Measurements from ENCODE around the gene MYO9B. TPM values are rescaled to one million over a fixed set of nuclear protein-coding genes. Genes with fewer than 3 reads are reported as not detected.

The MYO9B gene
- total and polyA plus RNA-seq, 2 experiments from 2014 or later, result 29.9 to 32.4 TPM

DNA sequence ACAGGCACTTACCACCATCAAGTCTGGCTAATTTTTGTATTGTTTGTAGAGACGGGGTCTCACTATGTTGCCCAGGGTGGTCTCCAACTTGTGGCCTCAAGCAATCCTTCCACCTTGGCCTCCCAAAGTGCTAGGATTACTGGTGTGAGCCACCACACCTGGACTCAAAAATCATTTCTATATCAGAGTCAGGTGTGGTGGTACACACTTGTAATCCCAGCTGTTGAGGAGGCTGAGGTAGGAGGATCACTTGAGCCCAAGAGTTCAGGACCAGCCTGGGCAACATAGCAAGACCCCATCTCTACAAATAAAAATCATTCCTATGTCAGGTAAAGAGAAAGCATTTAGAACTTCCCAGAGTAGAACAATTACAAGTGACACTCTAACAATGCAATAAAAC, 48.4 kb downstream of the MYO9B start:
- Histone ChIP-seq H3K4me1 (ENCODE audit: insufficient read depth) (no peaks in the 10 kb centered on the region), H3K79me2 (no peaks in the 10 kb centered on the region), H4K20me1 (ENCODE audit: insufficient read depth, poor library complexity, severe bottlenecking) (no peaks in the 10 kb centered on the region), H3K9me2 (replicated peaks; ENCODE audit: insufficient read depth) (no peaks in the 10 kb centered on the region), H3K36me3 (replicated peaks; ENCODE audit: insufficient read depth, low read depth) (no peaks in the 10 kb centered on the region), H3K4me2 (no peak overlapping the region), H2AFZ (no peak overlapping the region), H3K9me3 (ENCODE audit: low read depth) (no peaks in the 10 kb centered on the region), H3K27me3 (no peaks in the 10 kb centered on the region), H3K4me3 (no peak overlapping the region), H3K27ac (no peak overlapping the region)
- no peak for DNase-seq (ENCODE audit: low spot score)
- WGBS (ENCODE audit: low lambda C conversion rate, missing lambda C conversion rate), result 94% methylated on average over 1 of the region's 1 CpG
- no peak for TF ChIP-seq EZH2phosphoT487 (IDR thresholded peaks at IDR 0.05; ENCODE audit: low read depth, severe bottlenecking, unreplicated experiment)
- TF ChIP-seq CTCF (IDR thresholded peaks at IDR 0.05; ENCODE audit: poor library complexity), result no peak
- TF ChIP-seq EZH2 (IDR thresholded peaks at IDR 0.05; ENCODE audit: borderline replicate concordance), result no peak

DNA sequence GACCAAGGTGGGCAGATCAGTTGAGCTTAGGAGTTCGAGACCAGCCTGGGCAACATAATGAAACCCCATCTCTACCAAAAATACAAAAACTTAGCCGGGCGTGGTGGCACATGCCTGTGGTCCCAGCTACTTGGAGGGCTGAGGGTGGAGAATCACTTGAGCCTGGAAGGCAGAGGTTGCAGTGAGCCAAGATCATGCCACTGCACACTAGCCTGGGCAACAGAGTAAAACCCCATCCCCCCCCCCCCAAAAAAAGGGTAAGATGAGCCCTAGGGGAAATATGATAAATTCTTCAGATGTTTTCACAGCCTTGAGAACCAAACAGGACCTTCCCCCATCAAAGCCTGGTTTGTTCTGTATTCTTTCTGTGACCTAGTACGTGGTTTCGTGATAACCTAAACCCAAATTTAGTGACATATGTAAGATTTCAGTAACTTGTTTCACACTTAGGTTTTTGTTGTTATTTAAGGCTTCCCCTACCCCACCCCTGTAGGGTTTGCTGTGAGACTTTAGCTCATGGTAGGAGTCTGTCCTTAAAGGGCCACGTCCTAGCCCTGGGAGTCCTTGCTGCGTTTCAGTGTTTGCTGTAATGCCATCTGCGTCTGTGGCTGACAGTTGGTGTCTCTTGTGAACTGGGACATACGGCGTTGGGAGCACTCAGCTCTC, 49.6 kb downstream of the MYO9B start:
- DNase-seq (ENCODE audit: low spot score), result no peak
- H3K4me3 ChIP-seq, result no peak overlapping the region
- no peak overlapping the region for H3K4me2 ChIP-seq
- 79% methylated on average over 10 of the region's 10 CpGs for WGBS (ENCODE audit: low lambda C conversion rate, missing lambda C conversion rate)
- H4K20me1 ChIP-seq (ENCODE audit: insufficient read depth, poor library complexity, severe bottlenecking), result no peaks in the 10 kb centered on the region
- TF ChIP-seq EZH2 (IDR thresholded peaks at IDR 0.05; ENCODE audit: borderline replicate concordance) (no peak), EZH2phosphoT487 (IDR thresholded peaks at IDR 0.05; ENCODE audit: low read depth, severe bottlenecking, unreplicated experiment) (no peak), CTCF (IDR thresholded peaks at IDR 0.05; ENCODE audit: poor library complexity) (no peak)
- H2AFZ ChIP-seq, result no peak overlapping the region
- H3K36me3 ChIP-seq (replicated peaks; ENCODE audit: insufficient read depth, low read depth), result no peaks in the 10 kb centered on the region
- H3K27ac ChIP-seq, result no peak overlapping the region
- H3K9me2 ChIP-seq (replicated peaks; ENCODE audit: insufficient read depth), result no peaks in the 10 kb centered on the region
- no peaks in the 10 kb centered on the region for H3K27me3 ChIP-seq
- no peaks in the 10 kb centered on the region for H3K9me3 ChIP-seq (ENCODE audit: low read depth)
- H3K79me2 ChIP-seq, result no peaks in the 10 kb centered on the region
- no peaks in the 10 kb centered on the region for H3K4me1 ChIP-seq (ENCODE audit: insufficient read depth)

DNA sequence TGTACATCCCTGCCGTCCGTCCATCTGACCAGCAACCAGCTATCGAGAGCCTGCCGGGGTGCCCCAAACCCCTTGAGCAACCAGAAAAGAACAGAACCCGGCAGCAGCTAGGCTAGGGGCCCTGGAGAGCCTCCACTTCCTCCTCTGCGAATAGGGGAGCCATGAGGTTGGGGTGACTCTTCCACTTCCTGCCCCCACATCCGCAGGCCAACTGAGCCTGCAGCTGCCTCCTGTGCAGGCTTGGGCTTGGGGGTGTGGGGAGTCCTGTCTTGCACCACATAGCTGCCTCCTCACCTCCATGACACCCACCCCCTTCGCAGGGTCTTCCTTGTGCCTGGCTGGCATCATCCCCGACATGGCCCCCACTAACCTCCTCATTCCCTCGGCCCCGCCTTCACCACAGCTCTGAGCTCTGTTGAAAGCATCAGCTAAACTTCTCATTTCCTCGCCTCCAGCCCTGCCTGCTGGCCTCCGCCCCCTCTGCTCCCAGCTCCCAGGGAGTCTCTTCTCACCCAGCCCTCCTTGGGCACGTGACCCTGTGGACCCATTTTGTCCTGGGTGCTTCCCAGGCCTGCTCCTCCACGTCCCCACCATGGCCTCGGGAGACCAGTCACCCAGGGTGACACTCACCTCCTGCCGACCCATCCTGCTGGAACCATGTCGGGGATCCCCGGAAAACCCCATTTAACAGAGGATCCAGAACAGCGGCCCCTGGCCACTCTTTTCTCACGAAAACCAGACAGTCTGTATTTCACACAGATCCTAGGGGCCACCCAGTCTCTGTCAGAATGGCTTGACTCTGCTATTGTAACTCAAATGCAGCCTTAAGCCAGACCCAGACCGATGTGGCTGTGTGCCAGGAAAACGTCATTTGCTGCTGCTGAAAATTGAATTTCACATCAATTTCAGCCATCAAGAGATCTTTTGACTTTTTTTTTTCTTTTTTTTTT, 50.4 kb downstream of the MYO9B start:
- no peaks in the 10 kb centered on the region for H3K79me2 ChIP-seq
- H3K4me2 ChIP-seq, result no peak overlapping the region
- no peak for DNase-seq (ENCODE audit: low spot score)
- H3K4me3 ChIP-seq, result no peak overlapping the region
- no peak overlapping the region for H2AFZ ChIP-seq
- H3K27ac ChIP-seq, result peak overlapping the region; percentile 46
- H3K9me3 ChIP-seq (ENCODE audit: low read depth), result no peaks in the 10 kb centered on the region
- no peaks in the 10 kb centered on the region for H3K27me3 ChIP-seq
- no peaks in the 10 kb centered on the region for H3K4me1 ChIP-seq (ENCODE audit: insufficient read depth)
- H3K9me2 ChIP-seq (replicated peaks; ENCODE audit: insufficient read depth), result no peaks in the 10 kb centered on the region
- no peaks in the 10 kb centered on the region for H4K20me1 ChIP-seq (ENCODE audit: insufficient read depth, poor library complexity, severe bottlenecking)
- TF ChIP-seq EZH2 (IDR thresholded peaks at IDR 0.05; ENCODE audit: borderline replicate concordance) (no peak), EZH2phosphoT487 (IDR thresholded peaks at IDR 0.05; ENCODE audit: low read depth, severe bottlenecking, unreplicated experiment) (no peak)
- whole genome bisulfite sequencing (ENCODE audit: low lambda C conversion rate, missing lambda C conversion rate), result 80% methylated on average over 23 of the region's 23 CpGs
- H3K36me3 ChIP-seq (replicated peaks; ENCODE audit: insufficient read depth, low read depth), result no peaks in the 10 kb centered on the region

DNA sequence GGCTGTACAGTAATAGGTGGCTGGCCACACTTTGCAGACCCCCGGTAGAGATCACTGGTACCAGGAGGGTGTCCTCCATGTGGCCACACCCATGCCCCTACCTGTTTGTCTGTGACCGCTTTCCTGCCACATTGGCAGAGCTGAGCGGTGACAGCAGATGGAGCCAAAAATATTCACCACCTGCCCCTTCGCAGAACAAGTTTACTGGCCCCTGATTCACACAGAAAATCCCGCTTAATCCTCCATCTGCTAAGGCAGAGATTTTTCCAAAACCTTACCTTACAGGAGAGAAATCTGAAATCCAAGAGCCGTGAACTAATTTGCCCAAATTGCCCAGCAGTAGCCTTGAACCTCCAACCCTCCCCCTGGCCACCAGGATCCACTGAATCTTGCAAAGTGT, 52.1 kb downstream of the MYO9B start:
- no peaks in the 10 kb centered on the region for H3K9me3 ChIP-seq (ENCODE audit: low read depth)
- no peak overlapping the region for H3K27ac ChIP-seq
- H4K20me1 ChIP-seq (ENCODE audit: insufficient read depth, poor library complexity, severe bottlenecking), result no peaks in the 10 kb centered on the region
- H3K27me3 ChIP-seq, result no peaks in the 10 kb centered on the region
- no peak overlapping the region for H2AFZ ChIP-seq
- no peak overlapping the region for H3K4me2 ChIP-seq
- no peaks in the 10 kb centered on the region for H3K79me2 ChIP-seq
- DNase-seq (ENCODE audit: low spot score), result no peak
- no peak for TF ChIP-seq EZH2phosphoT487 (IDR thresholded peaks at IDR 0.05; ENCODE audit: low read depth, severe bottlenecking, unreplicated experiment)
- TF ChIP-seq CTCF (IDR thresholded peaks at IDR 0.05; ENCODE audit: poor library complexity), result no peak
- no peak for TF ChIP-seq EZH2 (IDR thresholded peaks at IDR 0.05; ENCODE audit: borderline replicate concordance)
- 95% methylated on average over 6 of the region's 6 CpGs for WGBS (ENCODE audit: low lambda C conversion rate, missing lambda C conversion rate)
- no peaks in the 10 kb centered on the region for H3K36me3 ChIP-seq (replicated peaks; ENCODE audit: insufficient read depth, low read depth)
- no peaks in the 10 kb centered on the region for H3K4me1 ChIP-seq (ENCODE audit: insufficient read depth)
- H3K4me3 ChIP-seq, result no peak overlapping the region
- no peaks in the 10 kb centered on the region for H3K9me2 ChIP-seq (replicated peaks; ENCODE audit: insufficient read depth)

All from hepatocyte (in vitro differentiated cells).